CD4-positive, alpha-beta memory T cell (primary cell): ENCODE data around the gene LYPD4. TPM values are rescaled to one million over a fixed set of nuclear protein-coding genes. Genes with fewer than 3 reads are reported as not detected.
"Not testable (repeated sequence)": the region's sequence is repeated elsewhere in the genome, so short reads cannot be mapped to it uniquely, and the experiment has no call there.

Experiments used
- CTCF ChIA-PET: fragments of 350-600 bp; sonication (Branson Sonifier 250); formaldehyde crosslinking; loops from one replicate; lab custom pipeline; 2021; ENCODE audit warnings: inconsistent platforms; ENCODE audit not compliant: partially characterized antibody; lab: Charles Lee
- POLR2A ChIA-PET: fragments of 350-600 bp; sonication (Branson Sonifier 250); formaldehyde crosslinking; loops from one replicate; lab custom pipeline; 2021; ENCODE audit not compliant: partially characterized antibody; lab: Charles Lee
- DNase-seq, 5 donors: peaks; one replicate each; pipeline versions ENCODE4 v3.0.0 to v3.0.0-alpha.2; 2020 to 2022; ENCODE audit warnings: mixed read lengths in 1 of 5
- H3K27ac ChIP-seq: one replicate; pipeline ENCODE4 v1.7.0; 2013; ENCODE audit warnings: low read depth, low read length
- H3K27me3 ChIP-seq: 2 replicates; pipeline ENCODE4 v1.7.0; 2013; ENCODE audit warnings: mild to moderate bottlenecking, low read length, moderate library complexity; ENCODE audit not compliant: insufficient read depth
- H3K36me3 ChIP-seq: 2 replicates; pipeline ENCODE4 v1.7.0; 2013; ENCODE audit warnings: mild to moderate bottlenecking, low read length, moderate library complexity; ENCODE audit not compliant: insufficient read depth
- H3K4me1 ChIP-seq: 2 replicates; pipeline ENCODE4 v1.7.0; 2013; ENCODE audit warnings: mild to moderate bottlenecking, low read length, moderate library complexity; ENCODE audit not compliant: insufficient read depth
- H3K4me3 ChIP-seq, 2 donors: one replicate each; pipeline ENCODE4 v1.7.0; 2013; ENCODE audit warnings: low read length in 2 of 2, mild to moderate bottlenecking in 1 of 2
- H3K9me3 ChIP-seq, 2 donors: one replicate each; pipeline ENCODE4 v1.7.0; 2013; ENCODE audit warnings: low read length in 2 of 2, control low read depth in 1 of 2; ENCODE audit not compliant: control insufficient read depth in 1 of 2
- H3K27ac Mint-ChIP-seq, 7 donors: one replicate each; pipeline ENCODE4 v1.8.0; 2020 to 2021; ENCODE audit warnings: mixed read lengths in 7 of 7, mild to moderate bottlenecking in 6 of 7, inconsistent platforms in 3 of 7, moderate library complexity in 3 of 7
- H3K27me3 Mint-ChIP-seq, 2 donors: one replicate each; pipeline ENCODE4 v1.8.0; 2020 to 2021; ENCODE audit warnings: mixed read lengths in 2 of 2
- H3K36me3 Mint-ChIP-seq, 2 donors: one replicate each; pipeline ENCODE4 v1.8.0; 2020 to 2021; ENCODE audit warnings: mixed read lengths in 2 of 2, inconsistent platforms in 1 of 2, mild to moderate bottlenecking in 1 of 2
- H3K4me1 Mint-ChIP-seq, 4 donors: one replicate each; pipeline ENCODE4 v1.8.0; 2020 to 2021; ENCODE audit warnings: mixed read lengths in 4 of 4, mild to moderate bottlenecking in 1 of 4
- H3K4me3 Mint-ChIP-seq, 8 donors: one replicate each; pipeline ENCODE4 v1.8.0; 2020 to 2021; ENCODE audit warnings: mixed read lengths in 8 of 8, mild to moderate bottlenecking in 7 of 8, moderate library complexity in 6 of 8, inconsistent platforms in 3 of 8
- H3K9me3 Mint-ChIP-seq, 8 donors: one replicate each; pipeline ENCODE4 v1.8.0; 2020 to 2021; ENCODE audit warnings: mixed read lengths in 8 of 8, mild to moderate bottlenecking in 5 of 8, inconsistent platforms in 3 of 8, moderate library complexity in 1 of 8
- intact Hi-C: fragments of 100-400 bp; cut with micrococcal nuclease; formaldehyde crosslinking; loops from one replicate; pipeline ENCODE4 v1.15.1; 2023
- polyA plus RNA-seq, 2 donors: library from polyadenylated mRNA; unstranded; fragments of 300-500 nt; fragmentation: Illumina TruSeq; gene quantifications; one replicate each; pipeline ENCODE4 v1.2.3, GENCODE V29; 2021
- total RNA-seq, 2 experiments: library from RNA; stranded (reverse); gene quantifications; one replicate each; pipeline ENCODE4 v1.2.3, GENCODE V29; 2021

LYPD4 gene
- total and polyA plus RNA-seq, 4 experiments from 2014 or later: not detected

DNA sequence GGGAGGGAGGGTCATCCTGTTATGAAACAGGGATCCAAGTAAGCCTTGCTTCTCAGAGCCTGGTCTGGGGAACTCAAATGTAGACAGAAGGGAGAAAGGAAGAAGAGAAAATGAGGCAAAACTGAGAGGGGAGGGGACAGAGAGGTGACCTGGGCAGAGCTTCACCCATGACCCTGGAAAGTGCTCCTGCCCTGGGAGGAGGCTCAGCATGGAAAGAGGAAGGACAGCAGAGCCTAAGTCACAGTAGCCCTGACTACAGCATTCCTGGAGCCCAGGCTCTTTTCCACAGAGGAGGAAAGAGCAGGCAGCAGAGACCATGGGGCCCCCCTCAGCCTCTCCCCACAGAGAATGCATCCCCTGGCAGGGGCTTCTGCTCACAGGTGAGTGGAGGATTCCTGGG, 48.1 kb downstream of the LYPD4 start, which contains the start of gene CEACAM3:
CEACAM3 (plus strand) TSS at position 226 of the 400 bp plus-strand sequence; CDS start at position 317, 91 bp downstream.
- POLR2A ChIA-PET: no interaction called here
- H3K27ac Mint-ChIP-seq: no peak within 1 kb of the TSS
- CTCF ChIA-PET: interaction anchor here (0.7 to 3.2 kb wide), 8 partner anchors 10 to 155 kb away, joined by 3 to 23 read pairs (median 4); no protein-coding TSS in a partner anchor
- Histone ChIP-seq H3K4me3 (no peak within 1 kb of the TSS), H3K27ac (no peak within 1 kb of the TSS), H3K9me3 (no peaks in the 10 kb centered on the region), H3K36me3 (no peaks in the 10 kb centered on the region), H3K27me3 (no peaks in the 10 kb centered on the region), H3K4me1 (no peaks in the 10 kb centered on the region)
- no peaks in the 10 kb centered on the region for H3K36me3 Mint-ChIP-seq
- H3K4me1 Mint-ChIP-seq: peaks cover 0 to 4% (median under 1%) of the 10 kb centered on the region in 4 donors
- peaks cover 0 to 1% (median 0%) of the 10 kb centered on the region in 8 donors for H3K9me3 Mint-ChIP-seq
- DNase-seq: no peak
- intact Hi-C loops: no loop called here
- no peak within 1 kb of the TSS for H3K4me3 Mint-ChIP-seq
- H3K27me3 Mint-ChIP-seq: peaks cover 22 to 28% of the 10 kb centered on the region in 2 donors

DNA sequence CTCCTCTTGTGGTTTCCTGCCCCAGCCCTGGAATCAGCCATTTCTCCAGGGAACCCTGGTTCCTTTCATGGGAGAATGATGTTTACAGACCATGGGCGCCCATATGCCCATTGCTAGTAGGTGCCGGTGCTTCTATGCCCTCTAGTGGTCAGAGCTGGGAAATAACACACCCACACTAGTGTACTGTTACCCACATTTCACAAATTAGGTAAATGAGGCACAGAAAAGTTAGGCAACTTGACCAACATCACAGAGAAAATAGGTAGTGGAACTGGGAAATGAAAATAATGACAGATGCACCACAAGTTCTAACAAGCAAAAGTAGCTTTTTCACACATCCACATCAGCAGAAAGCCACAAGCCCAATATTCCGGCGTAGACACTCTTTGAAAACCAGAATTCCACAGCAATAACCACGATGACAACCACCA, 49.4 kb downstream of the LYPD4 start:
- H3K9me3 ChIP-seq: no peaks in the 10 kb centered on the region
- DNase-seq: peak; percentile 54 to 65 (median 58)
- Mint-ChIP-seq H3K36me3 (no peaks in the 10 kb centered on the region), H3K27ac (no peak overlapping the region), H3K27me3 (peaks cover 27 to 31% of the 10 kb centered on the region in 2 donors), H3K9me3 (no peaks in the 10 kb centered on the region), H3K4me1 (peaks cover 0 to 4% (median under 1%) of the 10 kb centered on the region in 4 donors), H3K4me3 (no peak overlapping the region)
- CTCF ChIA-PET: interaction anchor here (0.7 to 3.2 kb wide), 18 partner anchors 9 to 154 kb away, joined by 3 to 23 read pairs (median 3); no protein-coding TSS in a partner anchor
- H3K4me1 ChIP-seq: no peaks in the 10 kb centered on the region
- no peak overlapping the region for H3K4me3 ChIP-seq
- no peaks in the 10 kb centered on the region for H3K36me3 ChIP-seq
- H3K27ac ChIP-seq: no peak overlapping the region
- H3K27me3 ChIP-seq: no peaks in the 10 kb centered on the region
- POLR2A ChIA-PET: no interaction called here
- intact Hi-C loops: no loop called here

DNA sequence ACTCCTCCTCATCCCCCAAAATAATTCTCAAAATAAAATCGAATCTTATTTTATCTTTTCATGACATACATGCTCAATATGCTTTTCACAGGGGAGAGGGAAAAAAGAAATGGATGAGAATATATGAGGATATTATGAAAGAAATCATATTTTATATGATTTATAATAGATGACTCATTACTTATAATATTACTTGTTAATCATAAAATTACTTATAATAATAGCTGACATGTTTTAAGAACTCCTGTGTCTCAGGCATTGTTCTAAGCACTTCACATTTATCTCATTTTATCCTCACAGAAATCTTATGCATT, 51.1 kb downstream of the LYPD4 start:
- Mint-ChIP-seq H3K4me3 (no peak overlapping the region), H3K27ac (no peak overlapping the region), H3K9me3 (no peaks in the 10 kb centered on the region), H3K36me3 (no peaks in the 10 kb centered on the region), H3K4me1 (peaks cover 0 to 4% (median under 1%) of the 10 kb centered on the region in 4 donors), H3K27me3 (peaks cover 32 to 37% of the 10 kb centered on the region in 2 donors)
- intact Hi-C loops: loop anchor here (1.0 kb wide), 2 partner anchors 28 to 158 kb away; no protein-coding TSS in a partner anchor
- POLR2A ChIA-PET: no interaction called here
- Histone ChIP-seq H3K27me3 (no peaks in the 10 kb centered on the region), H3K36me3 (no peaks in the 10 kb centered on the region), H3K4me3 (no peak overlapping the region), H3K9me3 (no peaks in the 10 kb centered on the region), H3K4me1 (no peaks in the 10 kb centered on the region), H3K27ac (no peak overlapping the region)
- DNase-seq: no peak
- CTCF ChIA-PET: interaction anchor here (1.0 to 3.8 kb wide), 5 partner anchors 9 to 159 kb away, joined by 5 to 38 read pairs (median 13); no protein-coding TSS in a partner anchor

DNA sequence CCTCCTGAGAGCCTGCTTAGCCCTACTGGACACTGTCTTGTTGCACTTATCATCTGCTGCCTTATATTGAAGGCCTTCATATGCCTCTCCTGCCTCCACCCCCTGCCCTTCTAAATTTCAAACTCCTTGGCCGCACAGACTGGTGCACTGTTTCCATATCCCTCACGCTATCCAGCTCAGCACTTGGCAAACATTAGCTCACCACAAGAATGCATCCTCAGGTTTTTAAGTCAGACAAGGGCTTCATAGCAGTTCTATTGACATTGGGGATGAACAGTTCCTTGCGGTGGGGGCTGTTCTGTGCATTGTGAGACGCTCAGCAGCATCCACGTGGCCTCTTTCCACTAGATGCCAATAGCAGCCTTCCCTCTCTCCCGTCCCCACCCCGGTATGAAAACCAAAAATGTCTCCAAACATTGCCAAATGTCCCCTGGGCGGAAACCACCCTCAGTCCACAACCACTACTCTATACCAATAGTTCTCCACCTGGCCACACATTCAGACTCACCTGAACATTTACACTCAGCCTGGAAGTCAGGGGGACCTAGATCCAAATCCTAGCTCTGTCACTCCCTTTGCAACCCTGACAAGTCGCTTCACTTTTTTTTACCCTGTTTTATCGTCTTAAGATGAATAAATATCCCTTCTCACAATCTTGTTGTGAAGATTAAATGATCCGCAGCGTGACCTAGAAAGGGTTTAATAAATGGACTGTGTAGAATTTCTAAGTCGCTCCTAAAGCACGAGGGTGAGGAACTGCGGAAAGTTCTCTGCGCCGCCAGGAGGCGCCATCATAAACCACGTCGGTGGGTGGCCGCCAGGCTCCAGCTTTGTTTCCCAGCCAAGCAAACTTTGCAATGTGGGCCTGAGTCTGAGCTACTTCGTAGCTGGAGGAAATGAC, 51.7 kb downstream of the LYPD4 start:
- H3K27ac Mint-ChIP-seq: no peak overlapping the region
- H3K27ac ChIP-seq: no peak overlapping the region
- no peaks in the 10 kb centered on the region for H3K36me3 ChIP-seq
- CTCF ChIA-PET: interaction anchor here (0.6 to 3.8 kb wide), 9 partner anchors 8 to 160 kb away, joined by 3 to 38 read pairs (median 5); no protein-coding TSS in a partner anchor
- H3K27me3 ChIP-seq: no peaks in the 10 kb centered on the region
- H3K4me3 Mint-ChIP-seq: no peak overlapping the region
- DNase-seq: peak in 4 of 5 donors; percentile 17 to 39 (median 27)
- H3K4me3 ChIP-seq: no peak overlapping the region
- H3K9me3 Mint-ChIP-seq: no peaks in the 10 kb centered on the region
- H3K36me3 Mint-ChIP-seq: no peaks in the 10 kb centered on the region
- no peaks in the 10 kb centered on the region for H3K4me1 ChIP-seq
- intact Hi-C loops: loop anchor here (1.0 kb wide), 2 partner anchors 29 to 159 kb away; no protein-coding TSS in a partner anchor
- POLR2A ChIA-PET: no interaction called here
- peaks cover 34 to 38% of the 10 kb centered on the region in 2 donors for H3K27me3 Mint-ChIP-seq
- H3K9me3 ChIP-seq: no peaks in the 10 kb centered on the region
- H3K4me1 Mint-ChIP-seq: peaks cover 0 to 4% (median under 1%) of the 10 kb centered on the region in 4 donors

DNA sequence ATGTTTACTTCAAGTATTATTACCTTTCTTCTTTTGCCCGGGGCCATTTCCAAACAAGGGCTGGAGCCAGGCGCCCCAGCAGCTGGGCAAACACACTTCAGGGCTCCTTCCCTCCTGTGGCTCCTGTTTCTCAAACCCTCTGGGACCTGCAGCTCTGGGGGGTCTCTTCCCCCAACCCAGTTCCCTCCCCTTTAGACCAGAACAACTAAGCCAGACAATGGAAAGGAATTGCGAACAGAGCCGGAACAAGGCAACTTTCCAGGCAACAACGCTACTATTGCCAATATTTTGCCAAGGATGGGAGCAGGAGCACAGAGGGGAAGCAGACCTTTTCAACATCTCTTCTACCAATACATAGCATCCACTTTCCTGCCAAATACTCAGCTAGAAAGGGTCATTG, 55.4 kb downstream of the LYPD4 start:
- H3K4me1 Mint-ChIP-seq: peaks cover 16 to 20% (median 16%) of the 10 kb centered on the region in 4 donors
- H3K27ac ChIP-seq, DNase-seq, intact Hi-C loops, H3K4me3 ChIP-seq, H3K36me3 ChIP-seq, H3K27ac Mint-ChIP-seq, H3K9me3 Mint-ChIP-seq, H3K27me3 ChIP-seq, H3K9me3 ChIP-seq, CTCF ChIA-PET, POLR2A ChIA-PET, H3K4me3 Mint-ChIP-seq, H3K36me3 Mint-ChIP-seq: not testable (repeated sequence)
- H3K27me3 Mint-ChIP-seq: peaks cover 40 to 50% of the 10 kb centered on the region in 2 donors
- H3K4me1 ChIP-seq: peaks cover 13% of the 10 kb centered on the region

DNA sequence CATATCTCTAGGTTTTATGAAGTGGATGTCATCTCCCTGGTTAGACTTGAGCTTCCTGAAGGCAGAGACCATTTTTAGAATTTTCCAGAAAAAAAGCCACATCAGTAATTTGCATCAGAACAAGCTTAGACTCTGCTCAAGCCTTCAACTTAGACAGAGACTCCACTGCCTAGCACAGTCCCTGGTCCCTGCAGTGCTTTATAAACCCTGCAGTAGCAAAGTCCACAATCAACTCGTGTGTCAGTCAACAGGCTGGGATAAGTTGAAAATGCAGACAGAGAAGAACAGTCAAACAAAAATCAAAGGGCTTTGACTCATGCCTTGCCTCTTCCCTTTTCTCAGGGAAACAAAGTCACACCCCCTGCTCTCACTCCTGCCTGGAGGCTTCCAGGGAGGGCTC, 56.0 kb downstream of the LYPD4 start:
- intact Hi-C loops, H3K9me3 Mint-ChIP-seq, H3K36me3 Mint-ChIP-seq, H3K27ac Mint-ChIP-seq, H3K9me3 ChIP-seq, H3K27ac ChIP-seq, H3K27me3 ChIP-seq, H3K4me3 Mint-ChIP-seq, POLR2A ChIA-PET, H3K4me3 ChIP-seq, DNase-seq, H3K36me3 ChIP-seq: not testable (repeated sequence)
- Mint-ChIP-seq H3K27me3 (peaks cover 42 to 52% of the 10 kb centered on the region in 2 donors), H3K4me1 (peaks cover 16 to 20% (median 16%) of the 10 kb centered on the region in 4 donors)
- CTCF ChIA-PET: interaction anchor here (0.7 kb wide), 1 partner anchor 35 kb away, joined by 3 read pairs; no protein-coding TSS in a partner anchor
- peaks cover 13% of the 10 kb centered on the region for H3K4me1 ChIP-seq
